Choroid plexus epithelial cell (primary cell): ENCODE data around the gene UBASH3B.

ENCODE experiments used
- DNase-seq: peaks from one replicate; pipeline ENCODE4 v3.0.0-alpha.2; 2010; ENCODE audit warnings: low read depth
- H3K4me3 ChIP-seq: 2 replicates; pipeline ENCODE4 v1.5.1; 2011; ENCODE audit warnings: low read depth, mild to moderate bottlenecking, control low read depth, low read length, moderate library complexity
- TF ChIP-seq, protein P1 (sequence below): conservative IDR thresholded peaks from 2 replicates; pipeline ENCODE4 v1.5.1; 2011; ENCODE audit warnings: low read depth, mild to moderate bottlenecking, control low read depth, inconsistent platforms, low read length, moderate library complexity

The UBASH3B gene

GRCh38 chr11:122714004-122714403, 58.5 kb downstream of the UBASH3B start:
- TF ChIP-seq, protein P1, sequence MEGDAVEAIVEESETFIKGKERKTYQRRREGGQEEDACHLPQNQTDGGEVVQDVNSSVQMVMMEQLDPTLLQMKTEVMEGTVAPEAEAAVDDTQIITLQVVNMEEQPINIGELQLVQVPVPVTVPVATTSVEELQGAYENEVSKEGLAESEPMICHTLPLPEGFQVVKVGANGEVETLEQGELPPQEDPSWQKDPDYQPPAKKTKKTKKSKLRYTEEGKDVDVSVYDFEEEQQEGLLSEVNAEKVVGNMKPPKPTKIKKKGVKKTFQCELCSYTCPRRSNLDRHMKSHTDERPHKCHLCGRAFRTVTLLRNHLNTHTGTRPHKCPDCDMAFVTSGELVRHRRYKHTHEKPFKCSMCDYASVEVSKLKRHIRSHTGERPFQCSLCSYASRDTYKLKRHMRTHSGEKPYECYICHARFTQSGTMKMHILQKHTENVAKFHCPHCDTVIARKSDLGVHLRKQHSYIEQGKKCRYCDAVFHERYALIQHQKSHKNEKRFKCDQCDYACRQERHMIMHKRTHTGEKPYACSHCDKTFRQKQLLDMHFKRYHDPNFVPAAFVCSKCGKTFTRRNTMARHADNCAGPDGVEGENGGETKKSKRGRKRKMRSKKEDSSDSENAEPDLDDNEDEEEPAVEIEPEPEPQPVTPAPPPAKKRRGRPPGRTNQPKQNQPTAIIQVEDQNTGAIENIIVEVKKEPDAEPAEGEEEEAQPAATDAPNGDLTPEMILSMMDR, result no peak
- DNase-seq, result no peak
- H3K4me3 ChIP-seq, result no peak overlapping the region

GRCh38 chr11:122714484-122714883, 59.0 kb downstream of the UBASH3B start:
- DNase-seq, result no peak
- TF ChIP-seq, protein P1, result no peak
- no peak overlapping the region for H3K4me3 ChIP-seq

GRCh38 chr11:122715548-122716440, 60.3 kb downstream of the UBASH3B start:
- no peak for DNase-seq
- TF ChIP-seq, protein P1, result no peak
- H3K4me3 ChIP-seq, result no peak overlapping the region

- H3K4me3 ChIP-seq, result no peak overlapping the region
- TF ChIP-seq, protein P1, result no peak
- no peak for DNase-seq
Observed at GRCh38 chr11:122717264-122717867, 61.8 kb downstream of the UBASH3B start.

GRCh38 chr11:122720107-122720881, 64.8 kb downstream of the UBASH3B start:
- no peak overlapping the region for H3K4me3 ChIP-seq
- TF ChIP-seq, protein P1, result no peak
- no peak for DNase-seq

DNA sequence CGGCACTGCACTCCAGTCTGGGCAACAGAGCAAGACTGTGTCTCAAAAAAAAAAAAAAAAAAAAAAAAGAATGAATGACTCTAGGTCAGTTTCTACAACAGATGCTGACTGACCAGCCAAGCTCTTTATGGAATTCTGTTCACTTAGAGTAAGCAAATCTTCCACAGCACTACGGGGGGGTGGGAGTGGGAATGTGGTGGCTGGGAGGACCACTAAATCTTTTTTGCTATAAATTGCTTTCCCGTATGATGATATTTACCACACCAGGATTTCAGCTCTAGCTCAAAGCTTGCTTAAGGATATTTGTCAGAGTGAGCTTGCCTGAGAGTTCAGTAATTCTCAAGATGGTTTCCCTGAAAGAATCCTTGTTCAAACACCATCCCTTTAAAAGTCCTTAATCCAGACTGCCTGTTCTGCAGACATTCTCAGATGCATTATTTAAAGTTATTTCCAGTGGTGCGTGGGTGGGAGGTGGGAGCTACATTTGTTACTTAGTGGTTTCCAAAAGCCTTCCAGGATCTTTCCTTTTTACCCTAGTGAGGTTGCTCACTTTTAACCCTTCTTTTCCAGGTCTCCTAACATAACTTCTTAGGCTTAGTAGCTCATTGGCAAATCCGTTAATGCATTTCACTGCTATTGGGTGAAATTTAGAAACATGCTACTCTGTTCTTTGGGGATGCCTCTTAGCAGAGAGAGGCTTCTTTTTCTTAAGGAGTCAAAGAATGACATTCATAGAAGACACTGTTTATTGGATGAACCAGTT, 65.9 kb downstream of the UBASH3B start:
- TF ChIP-seq, protein P1, result no peak
- DNase-seq, result no peak
- H3K4me3 ChIP-seq, result no peak overlapping the region
